ENCODE results near the gene DRAM1.
A peak's percentile ranks its signal among the peaks of the same experiment; 100 is the strongest.

The DRAM1 gene

GRCh38 chr12:101876861-101877805 lies at the start of gene DRAM1:
Gene DRAM1 (plus strand): TSS chr12:101877580. CDS start chr12:101877790, 210 bp downstream.
- H3K27ac ChIP-seq (ENCODE audit: low read depth, low read length): peak within 1 kb of the TSS; percentile 96; the same call in 1 of the 2 replicates

GRCh38 chr12:101828463-101829196 lies 48.8 kb upstream of the DRAM1 start:
- peak overlapping the region; percentile 20; the same call in 1 of the 2 replicates for H3K4me3 ChIP-seq (ENCODE audit: low read depth, low read length)
- H3K9me3 ChIP-seq (ENCODE audit: control insufficient read depth, insufficient read depth, low read depth, low read length): no peaks in the 10 kb centered on the region
- H3K27me3 ChIP-seq (ENCODE audit: control insufficient read depth, insufficient read depth, low read length): no peaks in the 10 kb centered on the region
- no peak overlapping the region for H3K27ac ChIP-seq (ENCODE audit: low read depth, low read length)
- H3K4me1 ChIP-seq (ENCODE audit: control insufficient read depth, insufficient read depth, low read length): peaks cover 34% of the 10 kb centered on the region
- H3K36me3 ChIP-seq (ENCODE audit: control insufficient read depth, insufficient read depth, low read length): no peaks in the 10 kb centered on the region
- H3K9ac ChIP-seq (ENCODE audit: low read length): no peak overlapping the region

More at GRCh38 chr12:101876861-101877805, at the start of gene DRAM1:
- H3K4me1 ChIP-seq (ENCODE audit: control insufficient read depth, insufficient read depth, low read length): 0 out of 2 replicates have a peak, but pooled peaks cover 5% of the 10 kb centered on the region
- peak within 1 kb of the TSS; percentile 94 for H3K9ac ChIP-seq (ENCODE audit: low read length)
- no peaks in the 10 kb centered on the region for H3K9me3 ChIP-seq (ENCODE audit: control insufficient read depth, insufficient read depth, low read depth, low read length)
- no peaks in the 10 kb centered on the region for H3K36me3 ChIP-seq (ENCODE audit: control insufficient read depth, insufficient read depth, low read length)
- H3K4me3 ChIP-seq (ENCODE audit: low read depth, low read length): peak within 1 kb of the TSS; percentile 85
- peaks cover 12% of the 10 kb centered on the region for H3K27me3 ChIP-seq (ENCODE audit: control insufficient read depth, insufficient read depth, low read length)

- peak overlapping the region; percentile 98 for H3K4me3 ChIP-seq (ENCODE audit: low read depth, low read length)
- no peaks in the 10 kb centered on the region for H3K9me3 ChIP-seq (ENCODE audit: control insufficient read depth, insufficient read depth, low read depth, low read length)
- no peaks in the 10 kb centered on the region for H3K27me3 ChIP-seq (ENCODE audit: control insufficient read depth, insufficient read depth, low read length)
- peak overlapping the region; percentile 53; the same call in 1 of the 2 replicates for H3K27ac ChIP-seq (ENCODE audit: low read depth, low read length)
- no peaks in the 10 kb centered on the region for H3K36me3 ChIP-seq (ENCODE audit: control insufficient read depth, insufficient read depth, low read length)
- peaks cover 24% of the 10 kb centered on the region for H3K4me1 ChIP-seq (ENCODE audit: control insufficient read depth, insufficient read depth, low read length)
- peak overlapping the region; percentile 79 for H3K9ac ChIP-seq (ENCODE audit: low read length)
Observed at GRCh38 chr12:101829639-101830366, 47.6 kb upstream of the DRAM1 start.

GRCh38 chr12:101830367-101831325 lies 46.7 kb upstream of the DRAM1 start, which contains the start of gene GNPTAB:
Gene GNPTAB (minus strand): TSS chr12:101830959. CDS start chr12:101830675, 284 bp downstream.
- Histone ChIP-seq H3K9me3 (ENCODE audit: control insufficient read depth, insufficient read depth, low read depth, low read length) (no peaks in the 10 kb centered on the region), H3K4me3 (ENCODE audit: low read depth, low read length) (peak within 1 kb of the TSS; percentile 98), H3K36me3 (ENCODE audit: control insufficient read depth, insufficient read depth, low read length) (no peaks in the 10 kb centered on the region), H3K9ac (ENCODE audit: low read length) (peak within 1 kb of the TSS; percentile 79), H3K27me3 (ENCODE audit: control insufficient read depth, insufficient read depth, low read length) (no peaks in the 10 kb centered on the region), H3K4me1 (ENCODE audit: control insufficient read depth, insufficient read depth, low read length) (peaks cover 16% of the 10 kb centered on the region), H3K27ac (ENCODE audit: low read depth, low read length) (peak within 1 kb of the TSS; percentile 53; the same call in 1 of the 2 replicates)

GRCh38 chr12:101832030-101832429 lies 45.4 kb upstream of the DRAM1 start:
- no peaks in the 10 kb centered on the region for H3K27me3 ChIP-seq (ENCODE audit: control insufficient read depth, insufficient read depth, low read length)
- H3K4me1 ChIP-seq (ENCODE audit: control insufficient read depth, insufficient read depth, low read length): peaks cover 5% of the 10 kb centered on the region; the same call in 1 of the 2 replicates
- H3K9me3 ChIP-seq (ENCODE audit: control insufficient read depth, insufficient read depth, low read depth, low read length): no peaks in the 10 kb centered on the region
- H3K9ac ChIP-seq (ENCODE audit: low read length): no peak overlapping the region
- no peak overlapping the region for H3K27ac ChIP-seq (ENCODE audit: low read depth, low read length)
- no peak overlapping the region for H3K4me3 ChIP-seq (ENCODE audit: low read depth, low read length)
- H3K36me3 ChIP-seq (ENCODE audit: control insufficient read depth, insufficient read depth, low read length): no peaks in the 10 kb centered on the region

GRCh38 chr12:101838628-101839323 lies 38.6 kb upstream of the DRAM1 start:
- Histone ChIP-seq H3K36me3 (ENCODE audit: control insufficient read depth, insufficient read depth, low read length) (no peaks in the 10 kb centered on the region), H3K9me3 (ENCODE audit: control insufficient read depth, insufficient read depth, low read depth, low read length) (no peaks in the 10 kb centered on the region), H3K9ac (ENCODE audit: low read length) (no peak overlapping the region), H3K27ac (ENCODE audit: low read depth, low read length) (no peak overlapping the region), H3K27me3 (ENCODE audit: control insufficient read depth, insufficient read depth, low read length) (no peaks in the 10 kb centered on the region), H3K4me1 (ENCODE audit: control insufficient read depth, insufficient read depth, low read length) (no peaks in the 10 kb centered on the region), H3K4me3 (ENCODE audit: low read depth, low read length) (no peak overlapping the region)

- Histone ChIP-seq H3K4me3 (ENCODE audit: low read depth, low read length) (no peak overlapping the region), H3K27me3 (ENCODE audit: control insufficient read depth, insufficient read depth, low read length) (no peaks in the 10 kb centered on the region), H3K4me1 (ENCODE audit: control insufficient read depth, insufficient read depth, low read length) (no peaks in the 10 kb centered on the region), H3K36me3 (ENCODE audit: control insufficient read depth, insufficient read depth, low read length) (no peaks in the 10 kb centered on the region), H3K9me3 (ENCODE audit: control insufficient read depth, insufficient read depth, low read depth, low read length) (no peaks in the 10 kb centered on the region), H3K9ac (ENCODE audit: low read length) (no peak overlapping the region), H3K27ac (ENCODE audit: low read depth, low read length) (no peak overlapping the region)
Observed at GRCh38 chr12:101839324-101840283, 37.8 kb upstream of the DRAM1 start.

- Histone ChIP-seq H3K9me3 (ENCODE audit: control insufficient read depth, insufficient read depth, low read depth, low read length) (no peaks in the 10 kb centered on the region), H3K36me3 (ENCODE audit: control insufficient read depth, insufficient read depth, low read length) (no peaks in the 10 kb centered on the region), H3K27ac (ENCODE audit: low read depth, low read length) (no peak overlapping the region), H3K9ac (ENCODE audit: low read length) (no peak overlapping the region), H3K27me3 (ENCODE audit: control insufficient read depth, insufficient read depth, low read length) (no peaks in the 10 kb centered on the region), H3K4me3 (ENCODE audit: low read depth, low read length) (no peak overlapping the region), H3K4me1 (ENCODE audit: control insufficient read depth, insufficient read depth, low read length) (no peaks in the 10 kb centered on the region)
Observed at GRCh38 chr12:101841069-101841468, 36.3 kb upstream of the DRAM1 start.
